AG04449 (cell line): Measurements from ENCODE around the gene KCTD16.

ENCODE experiments used
- CTCF ChIA-PET: fragments of 350-600 bp; formaldehyde crosslinking; extraction: SDS; loops from one replicate; lab custom pipeline; 2021; ENCODE audit warnings: antibody characterized with exemption; lab: Yijun Ruan, JAX
- POLR2A ChIA-PET: fragments of 400-600, 350-600 bp; formaldehyde crosslinking; extraction: SDS; loops from one replicate; lab custom pipeline; 2020; ENCODE audit warnings: antibody characterized with exemption, inconsistent platforms; lab: Yijun Ruan, JAX
- DNase-seq: peaks from one replicate; pipeline ENCODE4 v3.0.0-alpha.2; 2010; ENCODE audit warnings: low read depth, low spot score
- H3K4me3 ChIP-seq: 2 replicates; pipeline ENCODE4 v1.5.1; 2011; ENCODE audit warnings: low read depth, mild to moderate bottlenecking, control low read depth, low read length
- TF ChIP-seq, protein P1 (sequence below): IDR thresholded peaks from one replicate; pipeline ENCODE4 v1.5.1; 2011; ENCODE audit warnings: mild to moderate bottlenecking, moderate library complexity, low read length, control low read depth, inconsistent platforms; ENCODE audit not compliant: insufficient read depth; ENCODE audit errors: missing control alignments

The KCTD16 gene

DNA sequence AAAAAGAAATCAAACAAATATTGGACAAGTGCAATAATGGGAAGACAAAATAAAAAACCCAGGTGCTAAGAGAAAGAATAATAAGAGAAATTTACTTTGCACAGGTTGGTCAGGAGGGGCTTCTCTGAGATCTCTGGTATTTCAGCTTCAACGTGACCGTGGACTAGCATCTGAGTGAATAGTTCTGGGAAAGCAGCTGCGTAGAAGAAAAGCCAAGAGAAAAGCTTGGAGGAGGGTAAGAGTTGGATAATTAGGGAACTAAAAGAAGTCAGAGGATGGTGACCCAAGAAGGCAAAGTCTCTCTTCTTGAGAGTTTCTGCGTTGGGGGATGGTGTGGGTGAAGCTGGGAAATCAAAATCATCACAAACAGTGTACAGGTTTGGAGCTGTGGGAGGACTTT lies 41.8 kb upstream of the KCTD16 start:
- ChIA-PET CTCF (interaction anchor here (0.9 to 5.6 kb wide), 2 partner anchors 12 to 39 kb away, joined by 3 to 36 read pairs; no protein-coding TSS in a partner anchor), POLR2A (no interaction called here)
- no peak for DNase-seq
- H3K4me3 ChIP-seq: no peak overlapping the region
- TF ChIP-seq, protein P1, sequence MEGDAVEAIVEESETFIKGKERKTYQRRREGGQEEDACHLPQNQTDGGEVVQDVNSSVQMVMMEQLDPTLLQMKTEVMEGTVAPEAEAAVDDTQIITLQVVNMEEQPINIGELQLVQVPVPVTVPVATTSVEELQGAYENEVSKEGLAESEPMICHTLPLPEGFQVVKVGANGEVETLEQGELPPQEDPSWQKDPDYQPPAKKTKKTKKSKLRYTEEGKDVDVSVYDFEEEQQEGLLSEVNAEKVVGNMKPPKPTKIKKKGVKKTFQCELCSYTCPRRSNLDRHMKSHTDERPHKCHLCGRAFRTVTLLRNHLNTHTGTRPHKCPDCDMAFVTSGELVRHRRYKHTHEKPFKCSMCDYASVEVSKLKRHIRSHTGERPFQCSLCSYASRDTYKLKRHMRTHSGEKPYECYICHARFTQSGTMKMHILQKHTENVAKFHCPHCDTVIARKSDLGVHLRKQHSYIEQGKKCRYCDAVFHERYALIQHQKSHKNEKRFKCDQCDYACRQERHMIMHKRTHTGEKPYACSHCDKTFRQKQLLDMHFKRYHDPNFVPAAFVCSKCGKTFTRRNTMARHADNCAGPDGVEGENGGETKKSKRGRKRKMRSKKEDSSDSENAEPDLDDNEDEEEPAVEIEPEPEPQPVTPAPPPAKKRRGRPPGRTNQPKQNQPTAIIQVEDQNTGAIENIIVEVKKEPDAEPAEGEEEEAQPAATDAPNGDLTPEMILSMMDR: no peak

- DNase-seq: no peak
- POLR2A ChIA-PET: no interaction called here
Measured at GRCh38 chr5:144130306-144130705, 40.4 kb upstream of the KCTD16 start.

DNA sequence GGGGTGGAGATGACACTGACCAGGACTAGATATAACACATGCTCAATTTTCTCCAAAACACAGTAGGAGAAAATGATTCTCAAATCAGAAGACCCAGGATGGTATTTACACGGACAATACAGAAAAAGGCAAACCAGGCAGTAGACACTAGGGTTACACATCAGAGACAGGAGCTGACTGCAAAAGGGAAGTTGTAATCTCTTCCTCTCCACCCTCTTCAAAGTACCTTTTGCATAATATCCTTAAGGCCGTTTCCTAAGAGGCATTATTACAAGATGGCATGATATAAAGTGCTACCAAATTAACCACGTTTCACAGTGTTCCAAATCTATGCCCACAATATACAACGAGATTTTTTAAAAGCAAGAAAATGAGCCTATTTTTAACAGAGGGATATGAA lies 39.4 kb upstream of the KCTD16 start:
- CTCF ChIA-PET: interaction anchor here (1.0 to 1.6 kb wide), 3 partner anchors 10 to 164 kb away, joined by 3 to 4 read pairs (median 3); no protein-coding TSS in a partner anchor
- no peak for DNase-seq
- POLR2A ChIA-PET: no interaction called here
- TF ChIP-seq, protein P1: no peak
- no peak overlapping the region for H3K4me3 ChIP-seq

More at GRCh38 chr5:144130306-144130705, 40.4 kb upstream of the KCTD16 start:
- CTCF ChIA-PET: interaction anchor here (1.0 to 1.6 kb wide), 2 partner anchors 12 to 163 kb away, joined by 3 to 4 read pairs; no protein-coding TSS in a partner anchor
- TF ChIP-seq, protein P1: no peak
- H3K4me3 ChIP-seq: no peak overlapping the region

DNA sequence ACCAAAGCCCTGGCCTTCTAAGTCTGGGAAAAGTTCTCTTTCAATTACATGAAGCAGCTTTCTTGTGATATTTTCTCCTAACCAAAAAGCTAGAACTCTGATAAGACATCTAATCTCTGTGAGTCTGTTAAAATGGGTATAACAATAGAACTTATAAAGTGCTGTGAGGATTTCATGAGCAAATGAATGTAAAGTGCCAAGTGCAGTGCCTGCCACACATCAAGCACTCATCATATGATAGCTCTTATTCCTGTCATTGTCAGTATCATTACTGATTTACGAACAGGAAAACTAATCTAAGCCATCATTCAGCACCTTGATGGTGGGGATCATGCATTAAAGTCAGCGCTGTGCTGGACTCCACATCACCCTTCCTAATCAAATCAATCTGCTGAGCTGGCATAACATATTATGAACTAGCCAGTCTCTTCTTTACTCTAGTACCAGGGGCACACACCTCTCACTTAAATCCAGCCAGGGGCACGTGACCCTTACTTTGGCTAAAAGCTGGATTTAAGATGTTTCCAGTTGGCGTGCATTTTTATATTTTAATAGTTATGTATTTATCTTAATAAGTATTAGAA lies 37.5 kb upstream of the KCTD16 start:
- no peak overlapping the region for H3K4me3 ChIP-seq
- POLR2A ChIA-PET: no interaction called here
- DNase-seq: no peak
- TF ChIP-seq, protein P1: no peak
- CTCF ChIA-PET: interaction anchor here (0.7 to 1.5 kb wide), 3 partner anchors 9 to 236 kb away, joined by 3 to 11 read pairs (median 3); no protein-coding TSS in a partner anchor

DNA sequence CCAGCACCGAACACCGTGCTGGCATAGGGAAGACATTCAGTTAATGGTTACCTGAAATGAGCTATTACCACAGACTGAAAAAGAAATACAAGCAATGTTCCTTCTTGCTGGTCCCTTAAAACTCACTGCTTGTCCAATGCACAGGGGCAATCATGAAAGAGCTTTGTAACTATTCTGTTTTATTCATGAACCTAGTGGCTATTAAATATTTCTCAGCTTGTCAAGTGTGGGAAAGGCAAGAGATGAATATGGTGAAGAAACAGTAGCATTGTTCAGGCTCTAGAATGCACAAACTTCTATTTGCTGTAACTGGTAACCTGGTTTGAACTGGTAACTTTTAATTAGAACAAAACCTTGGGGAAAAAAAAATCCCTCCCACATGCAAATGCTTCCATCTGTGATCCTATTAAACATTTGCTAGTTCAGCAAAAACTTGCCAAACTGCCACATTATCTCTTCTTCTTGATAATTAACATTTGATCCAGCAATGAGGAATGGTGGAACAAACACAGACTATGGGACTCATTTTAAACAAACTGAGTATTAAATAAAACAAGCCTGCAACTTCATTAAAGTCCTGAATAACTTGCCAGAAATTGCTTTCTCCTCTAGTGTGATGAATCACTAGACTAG lies 36.4 kb upstream of the KCTD16 start:
- POLR2A ChIA-PET: no interaction called here
- CTCF ChIA-PET: no interaction called here

More for the DNA sequence above, 36.4 kb upstream of the KCTD16 start:
- DNase-seq: no peak
- TF ChIP-seq, protein P1: no peak
- H3K4me3 ChIP-seq: no peak overlapping the region
